ENCODE results near the gene MEGF6. TPM values are rescaled to one million over a fixed set of nuclear protein-coding genes. Genes with fewer than 3 reads are reported as not detected.

The MEGF6 gene
- total RNA-seq, 2 donors from 2014 or later, result 83.0 to 103 TPM

DNA sequence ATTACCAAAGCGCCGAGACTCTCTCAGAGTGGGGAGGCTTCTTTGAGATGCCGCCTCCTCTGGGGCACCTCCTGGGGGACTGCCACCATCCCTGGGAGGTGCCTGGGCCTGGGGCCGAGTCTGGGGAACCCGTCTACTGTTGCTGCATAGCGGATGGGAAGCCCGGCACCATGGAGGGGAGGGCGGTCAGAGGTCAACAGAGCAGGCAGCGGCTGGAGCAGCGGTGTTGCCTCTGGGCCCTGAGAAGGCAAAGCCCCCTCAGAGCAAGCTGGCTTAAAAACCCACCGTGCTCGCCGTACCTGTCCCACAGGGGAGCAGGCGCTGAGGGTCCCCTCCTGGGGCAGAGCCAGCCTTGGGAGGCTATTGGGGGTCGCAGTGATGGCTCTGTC lies 94.8 kb downstream of the MEGF6 start:
- WGBS, 2 experiments (ENCODE audit: insufficient coverage in 1 of 2, insufficient read length in 1 of 2), result 92% methylated on average over 8 to 15 of the region's 15 CpGs
- Histone ChIP-seq H3K4me3 (ENCODE audit: low read length) (no peak overlapping the region), H3K4me1 (ENCODE audit: control insufficient read depth, insufficient read depth, low read length) (no peaks in the 10 kb centered on the region), H3K9ac (ENCODE audit: extremely low read depth, low read length, poor library complexity, severe bottlenecking) (no peak overlapping the region), H3K27ac (ENCODE audit: low read depth, low read length) (no peak overlapping the region), H3K9me3 (ENCODE audit: control insufficient read depth, low read length) (no peaks in the 10 kb centered on the region), H3K27me3 (ENCODE audit: control insufficient read depth, insufficient read depth, low read length, poor library complexity, severe bottlenecking) (no peaks in the 10 kb centered on the region), H3K36me3 (ENCODE audit: control insufficient read depth, insufficient read depth, low read length) (peaks cover 5% of the 10 kb centered on the region)
- TF ChIP-seq, protein P1, sequence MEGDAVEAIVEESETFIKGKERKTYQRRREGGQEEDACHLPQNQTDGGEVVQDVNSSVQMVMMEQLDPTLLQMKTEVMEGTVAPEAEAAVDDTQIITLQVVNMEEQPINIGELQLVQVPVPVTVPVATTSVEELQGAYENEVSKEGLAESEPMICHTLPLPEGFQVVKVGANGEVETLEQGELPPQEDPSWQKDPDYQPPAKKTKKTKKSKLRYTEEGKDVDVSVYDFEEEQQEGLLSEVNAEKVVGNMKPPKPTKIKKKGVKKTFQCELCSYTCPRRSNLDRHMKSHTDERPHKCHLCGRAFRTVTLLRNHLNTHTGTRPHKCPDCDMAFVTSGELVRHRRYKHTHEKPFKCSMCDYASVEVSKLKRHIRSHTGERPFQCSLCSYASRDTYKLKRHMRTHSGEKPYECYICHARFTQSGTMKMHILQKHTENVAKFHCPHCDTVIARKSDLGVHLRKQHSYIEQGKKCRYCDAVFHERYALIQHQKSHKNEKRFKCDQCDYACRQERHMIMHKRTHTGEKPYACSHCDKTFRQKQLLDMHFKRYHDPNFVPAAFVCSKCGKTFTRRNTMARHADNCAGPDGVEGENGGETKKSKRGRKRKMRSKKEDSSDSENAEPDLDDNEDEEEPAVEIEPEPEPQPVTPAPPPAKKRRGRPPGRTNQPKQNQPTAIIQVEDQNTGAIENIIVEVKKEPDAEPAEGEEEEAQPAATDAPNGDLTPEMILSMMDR (conservative IDR thresholded peaks at IDR 0.05), result no peak
- no peaks in the 10 kb centered on the region for H3K27me3 Mint-ChIP-seq (ENCODE audit: insufficient read depth)
- DNase-seq, result no peak
- no peaks in the 10 kb centered on the region for H3K9me3 Mint-ChIP-seq
- no peak overlapping the region for H3K27ac Mint-ChIP-seq
- H3K4me1 Mint-ChIP-seq, result no peaks in the 10 kb centered on the region
- H3K36me3 Mint-ChIP-seq (ENCODE audit: low read depth), result peaks cover 27% of the 10 kb centered on the region
- H3K4me3 Mint-ChIP-seq, result no peak overlapping the region

DNA sequence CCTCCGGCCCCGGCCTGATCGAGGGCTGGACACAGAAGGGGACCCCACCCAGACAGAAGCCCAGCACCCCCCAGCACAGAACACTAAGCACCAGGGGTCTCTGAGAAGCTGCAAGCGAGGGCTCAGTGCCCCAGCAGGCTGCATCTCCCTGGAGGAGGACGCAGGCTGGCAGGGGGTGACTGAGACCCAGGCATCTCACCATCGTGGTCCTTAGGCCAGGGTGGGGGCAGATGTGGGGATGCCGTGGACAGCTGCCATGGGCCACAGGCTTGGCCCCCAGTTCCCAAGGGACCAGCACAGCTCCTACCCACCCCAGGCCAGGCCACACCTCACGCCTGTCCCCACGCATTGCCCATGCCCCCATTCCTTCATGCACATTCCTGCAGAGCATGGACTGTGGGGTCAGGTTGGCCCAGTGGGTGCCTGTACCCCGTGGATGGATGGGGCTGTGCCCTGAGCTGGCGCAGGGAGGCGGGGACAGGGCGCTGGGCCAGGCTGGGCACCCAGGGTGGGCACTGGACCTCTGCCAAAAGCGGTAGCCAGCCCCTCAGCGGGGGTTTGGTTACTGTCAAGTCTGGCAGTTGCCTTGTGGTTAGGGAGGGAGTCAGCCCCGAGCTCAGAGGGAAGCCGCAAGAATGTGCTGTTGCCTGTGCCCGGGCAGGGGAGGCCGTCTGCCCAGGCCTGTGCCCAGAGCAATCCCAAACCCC lies 95.4 kb downstream of the MEGF6 start:
- no peaks in the 10 kb centered on the region for H3K4me1 ChIP-seq (ENCODE audit: control insufficient read depth, insufficient read depth, low read length)
- H3K27me3 Mint-ChIP-seq (ENCODE audit: insufficient read depth), result no peaks in the 10 kb centered on the region
- TF ChIP-seq, protein P1 (conservative IDR thresholded peaks at IDR 0.05), result no peak

GRCh38 chr1:3515272-3515671 lies 96.0 kb downstream of the MEGF6 start:
- WGBS, 2 experiments (ENCODE audit: insufficient coverage in 1 of 2, insufficient read length in 1 of 2), result 90 to 95% methylated on average over 11 to 12 of the region's 12 CpGs
- H3K27me3 ChIP-seq (ENCODE audit: control insufficient read depth, insufficient read depth, low read length, poor library complexity, severe bottlenecking), result no peaks in the 10 kb centered on the region
- no peak overlapping the region for H3K4me3 Mint-ChIP-seq
- no peak overlapping the region for H3K27ac ChIP-seq (ENCODE audit: low read depth, low read length)
- TF ChIP-seq, protein P1 (conservative IDR thresholded peaks at IDR 0.05), result no peak
- no peaks in the 10 kb centered on the region for H3K4me1 ChIP-seq (ENCODE audit: control insufficient read depth, insufficient read depth, low read length)
- no peak overlapping the region for H3K27ac Mint-ChIP-seq
- H3K9me3 ChIP-seq (ENCODE audit: control insufficient read depth, low read length), result no peaks in the 10 kb centered on the region
- peaks cover 5% of the 10 kb centered on the region for H3K36me3 ChIP-seq (ENCODE audit: control insufficient read depth, insufficient read depth, low read length)
- DNase-seq, result no peak
- no peaks in the 10 kb centered on the region for H3K9me3 Mint-ChIP-seq
- H3K4me1 Mint-ChIP-seq, result no peaks in the 10 kb centered on the region
- no peak overlapping the region for H3K9ac ChIP-seq (ENCODE audit: extremely low read depth, low read length, poor library complexity, severe bottlenecking)
- H3K4me3 ChIP-seq (ENCODE audit: low read length), result no peak overlapping the region
- peaks cover 27% of the 10 kb centered on the region for H3K36me3 Mint-ChIP-seq (ENCODE audit: low read depth)
- H3K27me3 Mint-ChIP-seq (ENCODE audit: insufficient read depth), result no peaks in the 10 kb centered on the region

More for the DNA sequence above, 95.4 kb downstream of the MEGF6 start:
- no peaks in the 10 kb centered on the region for H3K4me1 Mint-ChIP-seq
- Histone ChIP-seq H3K4me3 (ENCODE audit: low read length) (no peak overlapping the region), H3K9ac (ENCODE audit: extremely low read depth, low read length, poor library complexity, severe bottlenecking) (no peak overlapping the region), H3K27me3 (ENCODE audit: control insufficient read depth, insufficient read depth, low read length, poor library complexity, severe bottlenecking) (no peaks in the 10 kb centered on the region), H3K36me3 (ENCODE audit: control insufficient read depth, insufficient read depth, low read length) (peaks cover 5% of the 10 kb centered on the region), H3K27ac (ENCODE audit: low read depth, low read length) (no peak overlapping the region), H3K9me3 (ENCODE audit: control insufficient read depth, low read length) (no peaks in the 10 kb centered on the region)
- peaks cover 27% of the 10 kb centered on the region for H3K36me3 Mint-ChIP-seq (ENCODE audit: low read depth)
- H3K27ac Mint-ChIP-seq, result no peak overlapping the region
- H3K9me3 Mint-ChIP-seq, result no peaks in the 10 kb centered on the region
- no peak for DNase-seq
- 90 to 92% methylated on average over 5 to 19 of the region's 19 CpGs for WGBS, 2 experiments (ENCODE audit: insufficient coverage in 1 of 2, insufficient read length in 1 of 2)
- H3K4me3 Mint-ChIP-seq, result no peak overlapping the region
